Activated CD8-positive, alpha-beta memory T cell treated with anti-CD3 and anti-CD28 coated beads, Interleukin-2, amount 50 U/mL, for 24 hours (primary cell): ENCODE measurements around the gene CEBPZOS.

Experiments used
- DNase-seq: peaks from one replicate; pipeline ENCODE4 v3.0.0-alpha.2; 2020; ENCODE audit errors: extremely low read depth

Gene CEBPZOS

DNA sequence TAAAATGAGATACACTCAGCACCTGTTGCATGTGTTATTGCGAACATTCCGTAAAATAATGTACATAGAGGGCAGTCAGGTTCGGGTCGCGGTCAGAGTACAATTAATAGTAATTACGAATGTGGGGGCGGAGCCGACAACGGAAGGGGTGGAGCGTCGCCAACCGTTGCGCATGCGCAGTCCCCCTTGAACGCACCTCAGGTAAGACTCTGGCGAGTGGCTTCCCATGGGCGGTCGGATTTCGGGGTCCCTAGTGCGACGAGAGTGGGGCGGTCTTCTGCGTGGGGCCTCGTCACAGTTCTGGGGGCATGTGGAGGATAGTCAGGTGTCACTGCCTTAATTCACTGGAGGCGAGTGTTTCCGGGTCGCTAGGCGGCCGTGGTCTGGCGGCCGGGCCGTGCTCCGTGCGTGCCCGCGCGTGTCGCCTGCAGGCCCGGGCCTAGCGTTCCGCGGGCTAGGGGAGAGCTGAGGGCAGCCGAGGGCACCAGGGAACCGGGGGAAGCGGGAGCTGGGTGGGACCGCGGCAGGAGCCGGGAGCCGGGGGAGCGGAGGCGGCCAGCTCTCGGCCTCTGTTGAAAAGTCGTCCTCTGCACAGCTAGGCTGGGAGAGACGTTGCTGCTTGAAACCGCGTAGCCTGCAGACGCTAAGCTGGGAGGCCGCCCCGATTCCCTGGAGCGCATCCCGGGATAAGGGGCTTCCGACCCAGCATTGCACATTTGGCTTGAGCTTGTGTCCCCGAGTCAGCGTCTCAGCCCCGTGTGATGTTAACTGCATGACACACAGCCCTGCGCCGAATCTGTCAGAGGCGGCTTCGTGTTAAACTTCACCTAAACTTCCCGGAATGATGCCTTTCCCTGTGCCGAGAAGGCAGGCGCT, at the start of gene CEBPZOS:
Gene CEBPZOS (plus strand): TSS at position 177 of the 876 bp plus-strand sequence. CDS start 3,209 bp downstream, outside the sequence.
- DNase-seq = peak; percentile 79

DNA sequence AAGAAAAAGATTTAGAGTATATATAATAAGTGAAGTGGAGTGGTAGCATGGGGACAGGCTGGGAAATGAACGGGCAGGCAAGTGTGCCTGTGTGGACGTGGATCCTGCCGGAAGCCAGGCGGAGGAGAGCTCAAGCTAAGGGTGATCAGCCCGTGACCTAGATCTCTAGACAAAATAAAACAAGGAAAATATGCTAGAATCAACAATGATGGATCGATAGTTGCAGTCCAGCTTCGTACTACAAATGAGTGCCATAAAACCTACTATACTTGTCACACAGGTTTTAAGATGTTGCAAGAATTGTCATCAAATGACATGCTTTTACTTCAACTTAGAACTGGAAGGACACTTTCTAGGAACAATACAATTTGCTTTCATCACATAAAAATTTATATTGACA, 48.0 kb upstream of the CEBPZOS start:
- no peak for DNase-seq

DNA sequence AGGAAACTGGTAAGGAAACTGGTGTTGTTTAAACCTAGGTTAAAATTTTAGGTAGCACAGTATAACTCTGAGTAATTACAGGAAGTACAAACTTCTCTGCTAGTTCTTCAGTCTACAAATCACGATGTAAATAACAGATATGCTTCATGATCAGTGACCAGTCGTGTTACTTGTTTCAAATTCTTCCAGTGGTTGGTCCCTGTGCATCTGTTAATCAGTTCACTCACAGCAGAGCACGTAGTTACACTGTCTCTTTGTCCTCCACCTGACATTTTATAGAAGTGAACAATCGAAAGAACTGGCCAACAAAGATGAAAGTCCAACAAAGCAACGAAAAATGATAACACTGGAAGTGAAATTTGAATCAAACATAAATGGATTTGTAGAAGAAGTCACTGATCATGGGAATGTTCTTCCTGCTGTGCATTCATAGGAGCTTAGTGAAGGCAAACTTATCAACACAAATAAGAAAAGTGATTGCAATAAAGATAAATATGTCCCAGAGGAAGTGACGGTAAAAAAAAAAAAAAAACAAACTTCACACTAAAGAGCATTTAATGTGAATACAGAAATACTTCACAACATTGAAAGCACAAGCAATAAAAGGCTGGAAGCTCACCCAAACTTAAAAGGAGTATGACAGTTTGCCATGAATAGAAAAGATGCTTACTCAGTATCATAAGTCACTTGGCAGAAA, 46.5 kb upstream of the CEBPZOS start:
- DNase-seq = no peak

DNA sequence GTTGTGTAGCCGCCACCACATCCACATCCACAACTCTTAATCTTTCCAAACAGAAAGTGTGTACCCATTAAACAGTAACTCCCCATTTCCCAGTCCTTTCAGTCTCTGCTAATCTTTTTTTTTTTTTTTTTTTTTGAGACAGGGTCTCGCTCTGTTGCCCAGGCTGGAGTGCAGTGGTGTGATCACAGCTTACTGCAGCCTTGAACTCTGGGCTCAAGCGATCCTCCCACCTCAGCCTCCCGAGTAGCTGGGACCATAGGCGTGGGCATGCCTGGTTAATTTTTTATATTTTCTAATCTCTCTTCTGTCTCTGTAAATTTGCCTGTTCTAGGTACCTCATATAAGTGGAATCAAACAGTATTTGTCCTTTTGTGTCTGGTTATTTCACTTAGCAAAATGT, 43.1 kb upstream of the CEBPZOS start:
- DNase-seq = no peak

DNA sequence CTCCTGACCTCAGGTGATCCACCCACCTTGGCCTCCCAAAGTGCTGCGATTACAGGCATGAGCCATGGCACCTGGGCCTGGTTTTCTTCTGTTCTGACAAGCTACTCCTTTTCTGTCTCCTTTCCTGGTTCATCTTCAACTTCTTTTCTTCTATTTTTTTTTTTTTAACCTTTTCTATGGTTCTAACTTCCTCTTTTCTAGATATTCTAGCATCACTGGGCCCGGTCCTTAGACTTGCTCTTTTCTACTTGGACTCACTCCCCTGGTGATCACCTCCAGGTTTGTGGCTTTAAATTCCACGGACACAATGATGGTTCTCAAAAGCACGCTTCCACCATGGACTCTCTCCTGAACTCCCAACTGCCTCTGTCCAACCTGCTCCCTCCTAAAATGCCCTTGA, 41.5 kb upstream of the CEBPZOS start:
- no peak for DNase-seq

DNA sequence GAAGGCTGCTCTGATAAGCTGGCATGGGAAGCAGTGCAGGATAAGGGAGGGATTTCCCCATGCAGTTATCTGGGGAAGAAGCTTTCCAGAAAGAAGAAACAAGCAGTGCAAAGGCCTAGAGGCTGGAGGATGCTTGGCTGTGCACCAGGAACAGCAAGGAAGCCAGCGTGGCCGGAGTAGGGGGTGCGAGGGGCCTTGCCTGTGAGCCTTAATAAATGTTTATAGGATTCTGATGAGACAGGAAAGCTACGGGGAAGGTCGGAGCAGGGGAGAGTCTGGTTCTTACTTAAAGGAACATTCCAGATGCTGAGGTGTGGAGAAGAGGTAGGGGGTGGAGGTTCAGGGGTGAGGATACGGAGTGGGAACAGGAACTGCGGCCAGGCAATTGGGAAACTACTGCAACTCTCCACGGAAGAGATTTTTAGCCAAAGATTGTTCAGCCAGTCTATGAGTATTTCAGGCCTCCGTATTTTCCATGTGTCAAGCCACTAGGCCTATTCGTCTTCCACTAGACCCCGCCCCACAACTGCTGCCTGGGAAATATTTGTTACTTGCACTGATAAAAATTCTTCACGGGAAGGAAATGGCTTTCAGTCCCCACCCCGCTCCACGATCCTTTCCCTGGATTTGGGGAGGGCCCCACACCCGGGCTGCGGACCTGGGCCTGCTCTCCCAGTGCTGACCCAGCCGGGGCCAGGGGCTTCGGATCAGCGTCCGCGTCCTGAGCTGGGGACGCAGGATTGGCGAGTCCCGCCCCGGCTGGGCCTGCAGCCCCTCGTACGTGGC, 40.0 kb upstream of the CEBPZOS start:
- DNase-seq = no peak

DNA sequence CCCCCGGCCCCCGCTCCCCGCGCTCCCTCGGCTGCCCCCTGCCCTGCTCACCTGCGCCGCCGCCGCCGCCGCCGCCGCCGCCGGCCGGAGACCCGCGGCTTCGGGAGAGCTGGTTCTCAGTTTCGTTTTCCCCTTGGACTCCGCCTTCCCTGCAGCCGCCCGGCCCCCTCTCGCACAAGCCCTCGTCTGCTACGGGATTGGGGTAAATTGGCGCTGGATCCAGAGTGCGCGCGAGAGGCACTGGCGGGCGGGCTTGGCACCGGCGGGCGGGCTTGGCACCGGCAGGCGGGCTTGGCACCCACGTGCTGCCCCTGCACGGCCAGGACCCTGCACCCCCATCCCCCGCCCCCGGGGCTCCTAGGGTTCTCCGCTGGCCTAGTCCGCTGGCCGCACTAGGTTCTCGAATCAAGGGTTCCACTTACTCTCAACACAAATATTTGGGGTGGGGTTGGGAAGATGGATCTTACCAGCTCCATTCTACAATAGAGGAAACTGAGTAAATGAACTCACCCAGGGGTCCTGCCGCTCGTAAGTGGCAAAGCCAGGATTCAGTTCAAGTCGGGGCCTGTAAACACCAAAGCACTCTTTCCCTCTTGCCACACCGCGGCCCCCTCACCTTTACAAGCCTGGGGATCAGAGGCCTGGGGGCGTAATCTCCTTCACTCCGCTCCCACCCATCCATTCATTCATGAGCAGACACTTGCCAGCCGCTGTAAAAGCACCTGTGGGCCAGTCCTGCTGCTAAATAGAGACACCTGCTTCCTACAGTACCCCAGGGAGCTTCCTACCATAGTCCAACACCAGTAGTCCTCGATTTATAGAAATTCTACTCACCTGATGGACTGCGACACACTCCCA, 39.2 kb upstream of the CEBPZOS start, which contains the start of gene EIF2AK2:
Gene EIF2AK2 (minus strand): TSS at position 124 of the 858 bp plus-strand sequence. CDS start 9,174 bp downstream, outside the sequence.
- DNase-seq = peak; percentile 49

DNA sequence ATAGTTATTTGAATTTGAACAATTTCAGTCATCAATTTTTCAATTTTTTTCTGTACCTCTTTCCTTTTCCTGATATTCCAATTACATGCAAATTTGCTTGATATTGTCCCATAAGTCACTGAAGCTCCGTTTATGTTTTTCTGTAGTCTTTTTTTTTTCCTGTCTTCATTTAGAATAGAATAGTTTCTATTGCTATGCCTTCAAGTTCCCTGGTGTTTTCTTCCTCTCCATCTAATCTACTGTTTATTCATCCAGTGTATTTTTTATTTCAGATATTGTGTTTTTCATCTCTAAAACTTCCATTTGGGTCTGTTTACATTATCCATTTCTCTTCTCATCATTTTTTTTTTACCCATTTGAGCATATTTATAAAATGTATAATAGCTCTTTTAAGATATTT, 31.5 kb upstream of the CEBPZOS start:
- DNase-seq = no peak

DNA sequence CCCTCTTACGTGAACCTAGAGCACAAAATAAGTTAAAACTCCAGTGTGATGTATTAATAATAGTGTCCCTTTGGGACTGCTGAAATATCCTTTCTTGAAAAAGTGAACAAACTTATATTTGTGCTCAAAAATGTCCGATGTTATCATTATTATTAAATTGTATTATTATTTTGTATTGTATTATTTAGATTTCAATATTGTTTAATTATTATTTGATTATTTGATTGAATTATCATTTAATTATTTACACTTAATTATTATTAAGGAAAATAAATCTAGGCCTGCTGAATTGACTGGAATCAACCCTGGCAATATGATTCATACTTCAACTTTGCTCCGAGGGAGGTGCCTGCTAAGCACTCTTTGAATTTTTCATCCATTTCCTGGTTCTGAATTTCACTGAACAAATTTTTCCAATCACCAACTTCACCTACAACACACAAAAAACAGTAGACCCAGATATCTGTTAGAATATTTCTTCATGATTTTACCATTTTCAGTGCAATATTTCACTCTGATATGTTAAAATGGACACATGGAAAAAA, 28.6 kb upstream of the CEBPZOS start:
- no peak for DNase-seq

DNA sequence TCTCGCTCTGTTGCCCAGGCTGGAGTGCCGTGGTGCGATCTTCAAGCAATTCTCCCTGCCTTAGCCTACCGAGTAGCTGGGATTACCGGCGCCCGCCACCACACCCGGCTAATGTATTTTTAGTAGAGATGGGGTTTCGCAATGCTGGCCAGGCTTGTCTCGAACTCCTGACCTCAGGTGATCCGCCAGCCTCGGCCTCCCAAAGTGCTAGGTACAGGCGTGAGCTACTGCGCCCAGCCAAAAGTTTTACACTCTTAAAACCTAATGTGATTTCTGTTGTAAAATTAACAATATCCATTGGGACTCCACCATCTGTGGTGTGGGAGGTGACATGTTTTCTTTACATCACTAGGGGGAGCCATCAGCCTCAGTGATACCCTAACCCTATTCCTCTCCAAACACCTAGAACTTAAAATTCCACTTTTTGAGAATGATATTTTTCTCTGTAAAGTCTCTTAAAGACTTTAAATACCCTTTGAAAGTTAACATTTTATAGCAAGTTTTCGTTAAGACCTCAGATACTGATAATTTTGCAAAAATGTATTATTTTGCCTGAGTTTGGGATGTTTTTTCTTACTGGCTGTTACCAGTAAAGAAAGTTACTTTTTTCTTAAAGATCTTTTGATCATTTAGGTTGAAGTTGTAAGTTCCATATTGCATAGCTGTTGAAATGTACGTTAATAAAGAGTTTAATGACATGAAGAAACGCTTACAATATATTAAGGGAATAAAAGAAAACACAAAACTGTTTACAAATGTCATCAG, 27.9 kb upstream of the CEBPZOS start:
- DNase-seq = no peak

DNA sequence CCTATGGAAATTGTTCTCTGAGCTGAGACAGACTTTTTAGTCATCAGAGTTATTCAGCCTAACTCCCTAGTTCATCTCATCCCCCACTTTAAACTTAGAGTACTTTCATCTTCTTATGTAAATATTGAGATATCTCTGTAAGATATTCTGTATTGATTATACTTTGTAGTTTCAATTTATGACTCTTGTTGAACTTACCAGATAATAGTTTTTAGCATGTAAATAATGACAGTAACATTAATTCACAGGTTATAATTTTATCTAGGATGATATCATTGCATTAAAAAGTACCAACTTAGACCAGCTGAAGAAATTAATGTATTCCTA, 24.7 kb upstream of the CEBPZOS start:
- no peak for DNase-seq

DNA sequence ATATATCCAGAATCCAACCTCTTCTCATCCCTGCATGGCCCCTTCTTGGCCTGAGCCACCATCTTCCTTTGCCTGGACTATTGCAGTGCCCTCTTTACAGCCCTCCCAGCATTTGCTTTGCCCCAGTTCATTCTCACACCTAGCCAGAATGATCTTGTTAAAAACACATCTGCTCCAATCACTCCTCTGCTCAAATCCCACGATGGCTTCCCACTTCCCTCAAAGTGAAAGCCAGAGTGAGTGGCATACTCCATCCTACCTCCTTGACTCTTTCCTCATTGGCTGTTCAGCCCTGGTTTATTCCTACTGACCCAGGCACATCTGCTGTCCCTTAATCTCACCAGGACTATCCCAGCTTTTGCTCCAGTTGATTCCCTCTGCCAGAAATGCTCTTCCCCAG, 22.6 kb upstream of the CEBPZOS start:
- DNase-seq = no peak

DNA sequence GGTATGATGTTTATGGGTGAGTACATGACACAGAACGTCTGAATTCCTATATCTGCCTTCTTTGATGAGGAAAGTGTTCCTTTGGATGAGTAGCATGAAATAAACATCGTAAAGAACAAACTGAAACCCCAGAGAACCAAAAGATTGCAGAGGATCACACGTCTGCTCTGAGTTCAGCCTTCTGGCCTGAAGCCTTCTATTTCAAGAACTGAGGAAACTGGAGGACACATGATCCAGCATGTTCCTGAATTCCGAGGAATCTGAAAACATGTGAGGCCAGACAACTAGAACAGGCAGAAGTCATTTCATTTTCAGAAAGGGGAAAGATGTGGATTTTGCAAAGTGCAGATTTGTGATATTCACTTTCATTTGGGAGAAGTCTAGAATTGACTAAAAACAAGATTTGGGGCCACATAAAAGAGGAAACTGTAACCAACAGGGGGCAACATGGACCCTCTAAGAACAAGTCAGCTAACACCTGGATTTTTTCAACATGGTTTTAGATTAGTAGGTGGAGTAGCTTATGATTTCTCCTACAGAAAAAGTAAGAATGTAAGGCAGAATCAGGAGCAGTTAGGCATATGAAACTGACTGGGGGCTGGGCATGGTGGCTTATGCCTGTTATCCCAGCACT, 16.2 kb upstream of the CEBPZOS start:
- no peak for DNase-seq

DNA sequence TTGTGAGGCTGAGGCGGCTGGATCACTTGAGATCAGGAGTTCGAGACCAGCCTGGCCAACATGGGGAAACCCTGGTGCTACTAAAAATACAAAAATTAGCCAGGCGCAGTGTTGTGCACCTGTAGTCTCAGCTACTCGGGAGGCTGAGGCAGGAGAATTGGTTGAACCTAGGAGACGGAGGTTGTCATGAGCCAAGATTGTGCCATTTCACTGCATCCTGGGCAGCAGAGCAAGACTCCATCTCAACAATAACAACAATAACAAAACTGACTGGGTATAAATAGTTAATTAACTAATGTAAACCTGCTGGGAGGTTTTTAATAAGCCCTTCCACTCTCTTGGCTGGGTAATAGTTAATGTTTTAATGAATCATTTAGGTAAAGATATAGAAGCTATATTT, 15.7 kb upstream of the CEBPZOS start:
- DNase-seq = no peak

DNA sequence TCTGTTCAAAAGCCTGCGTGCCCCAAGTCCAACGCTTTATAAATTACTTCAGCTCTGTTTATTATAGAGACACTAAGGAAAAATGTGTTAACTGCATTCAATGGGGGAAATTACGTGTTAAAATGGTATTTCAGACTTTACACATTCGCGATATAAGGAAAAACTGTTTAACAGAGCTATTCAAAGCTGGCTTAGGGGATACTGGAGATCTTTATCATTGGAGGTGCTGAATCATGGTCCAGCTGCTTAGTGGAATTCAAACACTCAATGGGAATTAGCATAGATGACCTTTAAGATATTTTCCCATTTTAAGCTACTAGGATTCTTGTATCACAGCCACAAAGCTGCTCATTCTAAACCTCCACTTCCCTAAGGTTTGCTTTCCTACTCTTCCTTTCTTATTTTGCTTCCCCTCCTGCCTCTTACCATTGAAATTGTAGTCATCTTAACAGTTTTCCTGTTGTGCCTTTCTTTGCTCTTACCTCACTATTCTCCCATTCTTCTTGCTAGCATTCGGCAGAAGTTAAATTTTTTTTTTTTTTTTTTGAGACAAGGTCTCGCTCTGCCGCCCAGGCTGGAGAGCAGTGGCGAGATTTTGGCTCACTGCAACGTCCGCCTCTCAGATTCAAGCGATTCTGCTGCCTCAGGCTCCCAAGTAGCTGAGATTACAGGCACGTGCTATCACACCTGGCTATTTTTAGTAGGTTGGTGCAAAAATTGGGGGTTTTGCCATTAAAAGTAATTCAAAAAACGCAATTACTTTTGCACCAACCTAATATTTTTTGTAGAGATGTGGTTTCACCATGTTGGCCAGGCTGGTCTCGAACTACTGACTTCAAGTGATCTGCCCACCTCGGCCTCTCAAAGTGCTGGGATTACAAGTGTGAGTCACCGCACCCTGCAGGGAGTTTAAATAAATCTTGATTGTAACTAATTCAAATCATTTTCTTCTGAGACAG, 14.3 kb upstream of the CEBPZOS start:
- DNase-seq = no peak

DNA sequence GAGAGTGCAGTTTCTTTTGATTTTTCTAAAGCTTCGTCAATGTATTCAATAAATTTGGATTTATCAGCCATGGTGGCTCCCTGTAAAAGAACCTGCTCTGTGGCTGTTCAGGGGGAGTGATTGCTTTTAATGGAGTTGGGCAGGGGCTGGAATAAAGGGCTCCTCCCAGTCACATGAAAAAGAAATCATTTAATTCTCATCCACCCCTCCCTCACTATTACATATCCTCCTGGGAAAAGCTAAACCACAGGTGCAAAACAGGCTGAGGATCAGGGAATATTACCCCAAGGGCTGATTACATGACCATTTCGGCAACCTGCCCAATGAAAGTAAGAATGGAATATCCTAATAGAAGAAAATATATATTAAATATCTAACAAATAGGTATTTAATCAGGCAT, 7.7 kb upstream of the CEBPZOS start, which contains the start of gene SULT6B1:
Gene SULT6B1 (minus strand): TSS at position 101 of the 400 bp plus-strand sequence. CDS start 30 bp downstream, at position 71.
- no peak for DNase-seq

DNA sequence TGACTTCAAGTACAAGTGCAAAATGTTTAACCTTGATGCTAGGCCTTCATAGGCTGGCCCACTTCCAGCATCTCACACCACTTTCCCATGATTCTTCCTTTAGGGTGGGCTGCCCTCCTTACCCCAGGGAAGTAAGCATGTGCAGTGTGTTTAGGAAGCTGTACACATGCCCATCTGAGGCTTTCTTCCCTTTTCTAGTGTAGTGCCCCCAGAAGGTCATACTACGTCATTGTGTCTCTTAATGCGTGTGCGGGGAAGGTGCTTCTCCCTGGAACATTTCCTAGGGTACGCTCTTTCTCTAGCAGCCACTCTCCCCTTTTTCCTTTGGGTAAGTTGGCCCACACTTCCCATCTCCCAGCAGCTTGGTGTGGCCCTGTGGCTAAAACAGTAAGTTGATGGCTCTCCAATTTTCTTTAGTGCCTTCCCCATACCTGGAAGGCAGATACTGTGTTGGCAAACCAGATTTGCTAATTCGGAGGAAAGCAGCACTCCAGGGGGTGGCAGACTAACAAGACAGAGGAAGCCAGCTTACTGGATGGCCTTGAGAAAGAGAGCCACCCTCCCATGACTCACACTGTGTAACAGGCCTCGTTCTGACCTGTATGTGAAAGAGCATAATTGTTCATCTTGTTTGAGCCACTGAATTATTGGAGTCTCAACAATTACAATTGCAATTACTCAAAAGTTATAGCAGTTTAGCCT, 6.7 kb upstream of the CEBPZOS start:
- no peak for DNase-seq

DNA sequence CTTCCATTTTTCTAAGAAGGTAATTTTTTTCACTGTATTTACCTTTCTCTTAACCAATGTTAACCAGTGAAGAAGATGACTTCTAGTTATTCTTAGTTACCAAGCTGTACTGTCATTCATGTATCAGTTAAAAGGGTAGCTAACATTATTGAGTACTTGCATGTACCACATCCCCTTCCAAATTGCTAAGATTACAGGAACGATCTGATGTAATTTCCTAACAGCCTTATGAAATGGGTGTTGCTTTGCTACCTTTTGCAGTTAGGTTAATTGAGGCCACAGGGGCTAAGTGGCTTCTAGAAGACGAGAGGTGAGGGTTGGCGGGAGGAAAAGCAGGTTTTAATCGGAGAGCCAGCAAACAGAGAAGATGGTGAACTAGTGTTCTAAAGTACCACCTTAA, 6.0 kb upstream of the CEBPZOS start:
- no peak for DNase-seq
